IMR-90 (cell line): Measurements from ENCODE around the gene TYMS. TPM values are rescaled to one million over a fixed set of nuclear protein-coding genes. Genes with fewer than 3 reads are reported as not detected.

Experiments used
- ATAC-seq: fragments of 200-7000 bp; cut with Tn5 transposase; 2 replicates; pipeline ENCODE4 v1.9.1; 2020; ENCODE audit warnings: low read depth, mild to moderate bottlenecking, moderate library complexity
- BruUV-seq: library from RNA; stranded (reverse); fragments of 400-500 nt; replicated peaks from 2 replicates; lab custom pipeline; 2021; lab: Mats Ljungman, UMichigan
- CTCF ChIA-PET: fragments of 300-600 bp; formaldehyde crosslinking; extraction: SDS; loops from one replicate; lab custom pipeline; 2021; ENCODE audit warnings: antibody characterized with exemption; lab: Yijun Ruan, JAX
- POLR2A ChIA-PET: fragments of 300-600 bp; sonication (Branson Sonifier 250); formaldehyde crosslinking; loops from one replicate; lab custom pipeline; 2022; ENCODE audit warnings: antibody characterized with exemption; ENCODE audit not compliant: unreplicated experiment; lab: Charles Lee
- DNase-seq: peaks from one replicate; pipeline ENCODE4 v3.0.0; 2013
- H2AFZ ChIP-seq: replicated peaks from 2 replicates; pipeline ENCODE3; 2013; ENCODE audit warnings: low read length, mild to moderate bottlenecking; ENCODE audit not compliant: poor library complexity
- H2AK5ac ChIP-seq: 2 replicates; pipeline ENCODE4 v1.6.1; 2013; ENCODE audit warnings: low read depth, low read length, inconsistent platforms
- H2AK9ac ChIP-seq: replicated peaks from 2 replicates; pipeline ENCODE3; 2013; ENCODE audit warnings: mild to moderate bottlenecking, low read depth, low read length, moderate library complexity; ENCODE audit not compliant: poor library complexity
- H2BK120ac ChIP-seq: 2 replicates; pipeline ENCODE4 v1.6.1; 2013; ENCODE audit warnings: low read depth, low read length, inconsistent platforms
- H2BK15ac ChIP-seq: 3 replicates; pipeline ENCODE4 v1.6.1; 2013; ENCODE audit warnings: low read depth, low read length, inconsistent platforms
- H2BK20ac ChIP-seq: 2 replicates; pipeline ENCODE4 v1.6.1; 2013; ENCODE audit warnings: low read depth, mild to moderate bottlenecking, inconsistent platforms, low read length, moderate library complexity
- H2BK5ac ChIP-seq: 2 replicates; pipeline ENCODE4 v1.6.1; 2013; ENCODE audit warnings: mild to moderate bottlenecking, low read depth, low read length, inconsistent platforms; ENCODE audit not compliant: poor library complexity, severe bottlenecking
- H3K14ac ChIP-seq: replicated peaks from 2 replicates; pipeline ENCODE4 v1.6.1; 2013; ENCODE audit warnings: low read depth, low read length, inconsistent platforms
- H3K18ac ChIP-seq: 2 replicates; pipeline ENCODE4 v1.6.1; 2013; ENCODE audit warnings: low read depth, low read length, control low read depth
- H3K23ac ChIP-seq: 2 replicates; pipeline ENCODE4 v1.6.1; 2013; ENCODE audit warnings: low read depth, low read length, inconsistent platforms
- H3K27ac ChIP-seq: 2 replicates; pipeline ENCODE4 v1.5.1; 2013; ENCODE audit warnings: mild to moderate bottlenecking, control low read depth, low read length; ENCODE audit not compliant: insufficient read depth
- H3K27me3 ChIP-seq: 2 replicates; pipeline ENCODE4 v1.6.1; 2013; ENCODE audit warnings: low read length; ENCODE audit not compliant: control insufficient read depth, insufficient read depth
- H3K36me3 ChIP-seq: 2 replicates; pipeline ENCODE4 v1.6.1; 2013; ENCODE audit warnings: low read length, mixed read lengths; ENCODE audit not compliant: control insufficient read depth, insufficient read depth
- H3K4ac ChIP-seq: 2 replicates; pipeline ENCODE4 v1.6.1; 2013; ENCODE audit warnings: low read depth, low read length, inconsistent platforms
- H3K4me1 ChIP-seq: 2 replicates; pipeline ENCODE4 v1.6.1; 2013; ENCODE audit warnings: low read length, mixed read lengths; ENCODE audit not compliant: control insufficient read depth, insufficient read depth
- H3K4me2 ChIP-seq: 2 replicates; pipeline ENCODE4 v1.6.1; 2013; ENCODE audit warnings: low read depth, mild to moderate bottlenecking, control low read depth, low read length, moderate library complexity
- H3K4me3 ChIP-seq: 2 replicates; pipeline ENCODE4 v1.5.1; 2013; ENCODE audit warnings: low read depth, mild to moderate bottlenecking, control low read depth, low read length, moderate library complexity; ENCODE audit not compliant: insufficient read depth
- H3K56ac ChIP-seq: 2 replicates; pipeline ENCODE4 v1.6.1; 2013; ENCODE audit warnings: low read length, inconsistent platforms; ENCODE audit not compliant: insufficient read depth; ENCODE audit errors: extremely low read depth
- H3K79me1 ChIP-seq, 2 experiments: 2 replicates each; pipeline ENCODE4 v1.6.1; 2013; ENCODE audit warnings: low read length in 2 of 2, inconsistent platforms in 1 of 2, low read depth in 1 of 2
- H3K9ac ChIP-seq: 2 replicates; pipeline ENCODE4 v1.6.1; 2013; ENCODE audit warnings: low read depth, low read length, control low read depth
- H3K9me1 ChIP-seq: 2 replicates; pipeline ENCODE4 v1.6.1; 2013; ENCODE audit warnings: low read length, inconsistent platforms; ENCODE audit not compliant: insufficient read depth
- H3K9me3 ChIP-seq: 2 replicates; pipeline ENCODE4 v1.6.1; 2013; ENCODE audit warnings: low read length; ENCODE audit not compliant: control insufficient read depth, insufficient read depth
- H4K20me1 ChIP-seq: 2 replicates; pipeline ENCODE4 v1.6.1; 2013; ENCODE audit warnings: low read length, inconsistent platforms; ENCODE audit not compliant: insufficient read depth
- H4K5ac ChIP-seq: 2 replicates; pipeline ENCODE4 v1.6.1; 2013; ENCODE audit warnings: mild to moderate bottlenecking, low read depth, low read length, control low read depth
- H4K8ac ChIP-seq, 2 experiments: 2 replicates each; pipeline ENCODE4 v1.6.1; 2013; ENCODE audit warnings: low read depth in 2 of 2, low read length in 2 of 2, control low read depth in 1 of 2, inconsistent platforms in 1 of 2
- H4K91ac ChIP-seq: 2 replicates; pipeline ENCODE4 v1.6.1; 2013; ENCODE audit warnings: low read depth, low read length, inconsistent platforms; ENCODE audit not compliant: insufficient read depth
- CTCF ChIP-seq: conservative IDR thresholded peaks from 2 replicates; pipeline ENCODE4 v1.5.1; 2012; ENCODE audit warnings: mild to moderate bottlenecking, low read depth, low read length, improper control_type of control experiment
- MAFK ChIP-seq: IDR thresholded peaks from 2 replicates; pipeline ENCODE4 v1.6.1; 2012; ENCODE audit warnings: low read depth, low read length, improper control_type of control experiment
- RFX5 ChIP-seq: IDR thresholded peaks from 2 replicates; pipeline ENCODE4 v1.8.0; 2012; ENCODE audit warnings: low read depth, mild to moderate bottlenecking, low read length, moderate library complexity
- WGBS, 2 experiments: methylation state at CpG; one replicate each; pipeline versions ENCODE4 v1.1.5 to v1.1.7; 2013; ENCODE audit warnings: missing lambda C conversion rate in 2 of 2; ENCODE audit not compliant: insufficient read length in 1 of 2; ENCODE audit errors: extremely low coverage in 2 of 2; 5-methylcytosine and 5-hydroxymethylcytosine counted together
- dilution Hi-C: fragments of 300-500 bp; cut with HindIII; formaldehyde crosslinking; loops from one replicate; pipeline ENCODE4 v1.14.3; 2018; ENCODE audit warnings: low sequenced_read_pairs; ENCODE audit not compliant: unreplicated experiment
- in situ Hi-C: fragments of 300-500 bp; cut with MboI; formaldehyde crosslinking; loops from 3 replicates; pipeline ENCODE4 v1.14.3; 2019; ENCODE audit warnings: low sequenced_read_pairs, inconsistent platforms, mixed read lengths
- intact Hi-C: fragments of 100-400 bp; cut with micrococcal nuclease; formaldehyde crosslinking; loops from 2 replicates; pipeline ENCODE4 v1.10.0; 2022
- polyA plus RNA-seq, 3 experiments: library from polyadenylated mRNA; depleted of rRNA; stranded (reverse); fragments of >200 nt; gene quantifications; 2 replicates each; pipeline ENCODE4 v1.2.3, GENCODE V29; 2012; ENCODE audit warnings: low replicate concordance in 1 of 3
- total RNA-seq: library from RNA; depleted of rRNA; stranded (reverse); fragments of >200 nt; gene quantifications from 2 replicates; pipeline ENCODE4 v1.2.3, GENCODE V29; 2012

The TYMS gene
- total and polyA plus RNA-seq, 2 of the 4 experiments (the other 2 are of a cell fraction), result 28.3 to 92.2 TPM

- Histone ChIP-seq H2BK120ac (no peak overlapping the region), H3K9me3 (no peaks in the 10 kb centered on the region), H3K4me1 (no peaks in the 10 kb centered on the region), H3K56ac (no peak overlapping the region), H2AFZ (no peak overlapping the region), H3K36me3 (no peaks in the 10 kb centered on the region), H3K79me1 (no peaks in the 10 kb centered on the region), H3K23ac (no peak overlapping the region), H2BK20ac (no peak overlapping the region), H4K5ac (no peak overlapping the region), H3K27me3 (peaks cover 19% of the 10 kb centered on the region), H2AK5ac (no peak overlapping the region), H3K9me1 (no peaks in the 10 kb centered on the region), H3K18ac (no peak overlapping the region), H3K4me2 (no peak overlapping the region), H4K91ac (no peak overlapping the region), H4K8ac (no peak overlapping the region), H2AK9ac (no peak overlapping the region), H4K20me1 (no peaks in the 10 kb centered on the region), H3K27ac (no peak overlapping the region), H3K4ac (no peak overlapping the region), H3K9ac (no peak overlapping the region), H3K4me3 (no peak overlapping the region), H2BK5ac (no peak overlapping the region), H2BK15ac (no peak overlapping the region), H3K14ac (no peak overlapping the region)
- ATAC-seq (no peak), DNase-seq (no peak)
- dilution Hi-C loops, result no loop called here
- CTCF ChIA-PET, result interaction anchor here (0.5 to 2.1 kb wide), 2 partner anchors 37 to 212 kb away, joined by 3 to 7 read pairs; no protein-coding TSS in a partner anchor
- TF ChIP-seq RFX5 (no peak), MAFK (no peak), CTCF (no peak)
- POLR2A ChIA-PET, result no interaction called here
- WGBS, 2 experiments, result no CpG with 5 or more reads among the region's 5 CpGs
- intact Hi-C loops, result loop anchor here (5.0 to 10.0 kb wide), 4 partner anchors 116 to 351 kb away; partner anchors contain the start of genes COLEC12 and THOC1
- in situ Hi-C loops, result no loop called here
- no TSS peak for BruUV-seq
Measured at GRCh38 chr18:618618-619017, 38.8 kb upstream of the TYMS start.
